Measurements from ENCODE around the gene TNIK.

- TF ChIP-seq CTCF (IDR thresholded peaks at IDR 0.05; ENCODE audit: low read length): no peak
- TF ChIP-seq EZH2 (IDR thresholded peaks at IDR 0.05; ENCODE audit: borderline replicate concordance, low read length): no peak
These were observed 235.0 kb downstream of the TNIK start for GRCh38 chr3:171225165-171225564.

Data from OCI-LY1 (cell line).